Right atrium auricular region (tissue), 2 donors: ENCODE measurements around the gene LRRC10. TPM values are rescaled to one million over a fixed set of nuclear protein-coding genes. Genes with fewer than 3 reads are reported as not detected.

Source experiments
- DNase-seq: peaks from one replicate; pipeline ENCODE4 v3.0.0-alpha.2; 2019; ENCODE audit warnings: low spot score
- H3K27ac ChIP-seq, 2 donors: fragments of 200-600 bp; sonication (generic); 1 replicate in 1 of 2; 2 replicates in 1 of 2; pipeline ENCODE4 v1.5.1; 2016 to 2019
- H3K27me3 ChIP-seq, 2 donors: fragments of 200-600 bp; sonication (generic); one replicate each; pipeline versions ENCODE4 v1.5.1 to v1.6.0; 2017 to 2019
- H3K36me3 ChIP-seq: fragments of 200-600 bp; sonication (generic); one replicate; pipeline ENCODE4 v1.5.1; 2016
- H3K4me1 ChIP-seq, 2 donors: fragments of 200-600 bp; sonication (generic); one replicate each; pipeline versions ENCODE4 v1.5.1 to v1.6.0; 2017 to 2019
- H3K4me3 ChIP-seq, 2 donors: fragments of 200-600 bp; sonication (generic); 1 replicate in 1 of 2; 2 replicates in 1 of 2; pipeline ENCODE4 v1.5.1; 2017 to 2019; ENCODE audit warnings: mild to moderate bottlenecking in 1 of 2, moderate library complexity in 1 of 2
- H3K9me3 ChIP-seq, 2 donors: fragments of 200-600 bp; sonication (generic); one replicate each; pipeline ENCODE4 v1.5.1; 2019
- total RNA-seq, 2 donors: library from RNA; depleted of rRNA; stranded (reverse); fragments of >200 nt; gene quantifications; one replicate each; pipeline ENCODE4 v1.1.0, GENCODE V29; 2016
- TF ChIP-seq, protein P1 (sequence below), 2 donors: fragments of 200-600 bp; sonication (generic); IDR thresholded peaks; one replicate each; pipeline ENCODE4 v1.5.1; 2019; ENCODE audit warnings: antibody characterized with exemption in 2 of 2

The LRRC10 gene
- total RNA-seq, 2 donors from 2014 or later = 3.1 to 32.4 TPM

GRCh38 chr12:69578283-69578682, 32.4 kb downstream of the LRRC10 start:
- Histone ChIP-seq H3K36me3 (peaks cover 21% of the 10 kb centered on the region), H3K9me3 (no peaks in the 10 kb centered on the region), H3K27ac (no peak overlapping the region), H3K4me3 (no peak overlapping the region), H3K27me3 (no peaks in the 10 kb centered on the region), H3K4me1 (no peaks in the 10 kb centered on the region)
- TF ChIP-seq, protein P1, sequence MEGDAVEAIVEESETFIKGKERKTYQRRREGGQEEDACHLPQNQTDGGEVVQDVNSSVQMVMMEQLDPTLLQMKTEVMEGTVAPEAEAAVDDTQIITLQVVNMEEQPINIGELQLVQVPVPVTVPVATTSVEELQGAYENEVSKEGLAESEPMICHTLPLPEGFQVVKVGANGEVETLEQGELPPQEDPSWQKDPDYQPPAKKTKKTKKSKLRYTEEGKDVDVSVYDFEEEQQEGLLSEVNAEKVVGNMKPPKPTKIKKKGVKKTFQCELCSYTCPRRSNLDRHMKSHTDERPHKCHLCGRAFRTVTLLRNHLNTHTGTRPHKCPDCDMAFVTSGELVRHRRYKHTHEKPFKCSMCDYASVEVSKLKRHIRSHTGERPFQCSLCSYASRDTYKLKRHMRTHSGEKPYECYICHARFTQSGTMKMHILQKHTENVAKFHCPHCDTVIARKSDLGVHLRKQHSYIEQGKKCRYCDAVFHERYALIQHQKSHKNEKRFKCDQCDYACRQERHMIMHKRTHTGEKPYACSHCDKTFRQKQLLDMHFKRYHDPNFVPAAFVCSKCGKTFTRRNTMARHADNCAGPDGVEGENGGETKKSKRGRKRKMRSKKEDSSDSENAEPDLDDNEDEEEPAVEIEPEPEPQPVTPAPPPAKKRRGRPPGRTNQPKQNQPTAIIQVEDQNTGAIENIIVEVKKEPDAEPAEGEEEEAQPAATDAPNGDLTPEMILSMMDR (IDR thresholded peaks at IDR 0.05) = no peak
- DNase-seq = no peak

- DNase-seq = no peak
- Histone ChIP-seq H3K4me1 (no peaks in the 10 kb centered on the region), H3K36me3 (peaks cover 27% of the 10 kb centered on the region), H3K27ac (no peak overlapping the region), H3K9me3 (no peaks in the 10 kb centered on the region), H3K4me3 (no peak overlapping the region), H3K27me3 (no peaks in the 10 kb centered on the region)
- TF ChIP-seq, protein P1 (IDR thresholded peaks at IDR 0.05) = no peak
Observed at GRCh38 chr12:69575346-69575745, 35.4 kb downstream of the LRRC10 start.

DNA sequence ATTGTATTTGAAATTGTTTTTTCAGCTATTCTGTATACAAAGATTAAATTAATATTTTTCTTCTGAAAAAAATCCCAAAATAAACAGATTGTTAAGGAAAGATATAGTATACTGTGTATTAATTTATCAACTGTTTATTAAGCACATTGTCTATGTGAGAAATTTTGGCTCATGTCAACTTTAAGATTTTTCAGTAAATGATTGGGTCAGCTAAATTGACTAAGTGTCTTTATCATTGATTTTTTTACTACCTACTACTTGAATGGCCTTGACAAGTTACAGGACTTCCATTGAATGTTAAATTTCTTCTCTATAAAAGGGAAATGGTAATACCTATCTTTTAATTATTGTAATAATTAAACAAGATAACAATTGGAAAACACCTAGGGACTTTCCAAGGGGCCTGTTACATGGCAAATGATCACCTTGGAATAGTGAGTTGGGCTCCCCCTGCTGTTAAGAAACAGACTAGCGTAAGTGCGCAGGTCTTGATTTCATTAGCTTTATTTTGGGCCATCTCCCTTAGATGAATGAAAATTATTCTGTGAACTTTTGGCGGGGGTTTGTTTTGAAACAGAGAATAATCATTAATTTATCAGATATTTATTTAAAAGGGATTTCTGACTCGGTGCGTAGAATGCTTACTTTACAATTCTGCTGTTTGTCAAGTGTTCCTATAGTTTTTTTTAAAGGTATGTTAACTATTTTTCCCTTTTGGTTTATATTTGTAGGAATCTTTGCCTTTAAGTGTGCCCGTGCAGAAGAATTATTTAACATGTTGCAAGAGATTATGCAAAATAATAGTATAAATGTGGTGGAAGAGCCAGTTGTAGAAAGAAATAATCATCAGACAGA, 39.9 kb downstream of the LRRC10 start:
- H3K4me1 ChIP-seq = no peaks in the 10 kb centered on the region
- no peak overlapping the region for H3K27ac ChIP-seq
- H3K27me3 ChIP-seq = no peaks in the 10 kb centered on the region
- no peaks in the 10 kb centered on the region for H3K9me3 ChIP-seq
- peaks cover 27% of the 10 kb centered on the region for H3K36me3 ChIP-seq
- H3K4me3 ChIP-seq = no peak overlapping the region
- DNase-seq = no peak
- TF ChIP-seq, protein P1 (IDR thresholded peaks at IDR 0.05) = peak; percentile 60 to 82

- TF ChIP-seq, protein P1 (IDR thresholded peaks at IDR 0.05) = no peak
- H3K27ac ChIP-seq = no peak overlapping the region
- peaks cover 24% of the 10 kb centered on the region for H3K36me3 ChIP-seq
Observed at GRCh38 chr12:69570000-69570516, 40.6 kb downstream of the LRRC10 start.

GRCh38 chr12:69569236-69569635, 41.5 kb downstream of the LRRC10 start:
- TF ChIP-seq, protein P1 (IDR thresholded peaks at IDR 0.05) = no peak
- Histone ChIP-seq H3K36me3 (peaks cover 24% of the 10 kb centered on the region), H3K4me3 (no peak overlapping the region), H3K27me3 (no peaks in the 10 kb centered on the region), H3K27ac (no peak overlapping the region), H3K9me3 (no peaks in the 10 kb centered on the region), H3K4me1 (no peaks in the 10 kb centered on the region)
- DNase-seq = no peak

More at GRCh38 chr12:69570000-69570516, 40.6 kb downstream of the LRRC10 start:
- no peaks in the 10 kb centered on the region for H3K4me1 ChIP-seq
- no peak for DNase-seq
- no peaks in the 10 kb centered on the region for H3K9me3 ChIP-seq
- no peak overlapping the region for H3K4me3 ChIP-seq
- no peaks in the 10 kb centered on the region for H3K27me3 ChIP-seq
